Measurements from ENCODE around the gene CARD9. TPM values are rescaled to one million over a fixed set of nuclear protein-coding genes. Genes with fewer than 3 reads are reported as not detected.

Gene CARD9
- total RNA-seq, 1 donor from 2014 or later, result 1.4 TPM

DNA sequence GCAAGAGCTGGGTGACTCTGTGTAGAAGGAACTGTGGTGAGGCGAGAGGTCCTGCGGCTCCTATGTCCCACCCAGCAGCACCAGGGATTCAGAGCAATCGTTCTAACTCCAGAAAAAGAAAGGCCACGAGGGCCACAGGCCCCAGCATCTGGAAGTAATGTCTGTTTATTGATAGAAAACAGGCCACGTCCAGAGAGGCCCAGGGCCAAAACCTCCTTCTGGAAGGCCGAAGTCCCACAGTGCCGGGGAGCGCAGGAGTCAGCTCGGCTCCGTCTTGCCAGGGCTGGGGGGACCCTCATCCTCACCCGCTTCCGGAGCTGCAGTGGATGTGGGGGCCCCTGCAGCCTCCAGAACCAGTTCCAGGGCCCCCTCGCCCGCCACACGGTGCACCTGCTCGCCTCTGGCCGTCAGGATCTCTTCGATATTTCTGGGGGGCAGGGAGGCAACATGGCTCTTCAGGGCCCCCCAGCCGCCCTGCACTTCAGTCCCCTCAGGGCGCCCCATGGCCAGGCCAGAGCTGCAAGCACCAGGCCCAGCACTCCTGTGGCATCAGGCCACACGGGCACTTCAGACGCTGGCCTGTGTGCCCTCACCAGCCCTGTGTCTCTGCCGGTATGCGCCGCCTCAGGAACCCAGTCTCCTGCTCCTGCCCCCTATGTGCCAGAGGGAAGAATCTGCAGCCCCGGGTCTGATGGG, 11.6 kb downstream of the CARD9 start:
- Mint-ChIP-seq H3K9me3 (no peaks in the 10 kb centered on the region), H3K4me3 (peak overlapping the region; percentile 91), H3K27ac (ENCODE audit: unreplicated experiment) (no peak overlapping the region), H3K36me3 (ENCODE audit: low read depth) (no peaks in the 10 kb centered on the region), H3K4me1 (peaks cover 5% of the 10 kb centered on the region), H3K27me3 (ENCODE audit: low read depth) (peaks cover 6% of the 10 kb centered on the region)
- TF ChIP-seq, protein P1, sequence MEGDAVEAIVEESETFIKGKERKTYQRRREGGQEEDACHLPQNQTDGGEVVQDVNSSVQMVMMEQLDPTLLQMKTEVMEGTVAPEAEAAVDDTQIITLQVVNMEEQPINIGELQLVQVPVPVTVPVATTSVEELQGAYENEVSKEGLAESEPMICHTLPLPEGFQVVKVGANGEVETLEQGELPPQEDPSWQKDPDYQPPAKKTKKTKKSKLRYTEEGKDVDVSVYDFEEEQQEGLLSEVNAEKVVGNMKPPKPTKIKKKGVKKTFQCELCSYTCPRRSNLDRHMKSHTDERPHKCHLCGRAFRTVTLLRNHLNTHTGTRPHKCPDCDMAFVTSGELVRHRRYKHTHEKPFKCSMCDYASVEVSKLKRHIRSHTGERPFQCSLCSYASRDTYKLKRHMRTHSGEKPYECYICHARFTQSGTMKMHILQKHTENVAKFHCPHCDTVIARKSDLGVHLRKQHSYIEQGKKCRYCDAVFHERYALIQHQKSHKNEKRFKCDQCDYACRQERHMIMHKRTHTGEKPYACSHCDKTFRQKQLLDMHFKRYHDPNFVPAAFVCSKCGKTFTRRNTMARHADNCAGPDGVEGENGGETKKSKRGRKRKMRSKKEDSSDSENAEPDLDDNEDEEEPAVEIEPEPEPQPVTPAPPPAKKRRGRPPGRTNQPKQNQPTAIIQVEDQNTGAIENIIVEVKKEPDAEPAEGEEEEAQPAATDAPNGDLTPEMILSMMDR (conservative IDR thresholded peaks at IDR 0.05), result no peak
- no peak for DNase-seq (ENCODE audit: low read depth, low spot score)

DNA sequence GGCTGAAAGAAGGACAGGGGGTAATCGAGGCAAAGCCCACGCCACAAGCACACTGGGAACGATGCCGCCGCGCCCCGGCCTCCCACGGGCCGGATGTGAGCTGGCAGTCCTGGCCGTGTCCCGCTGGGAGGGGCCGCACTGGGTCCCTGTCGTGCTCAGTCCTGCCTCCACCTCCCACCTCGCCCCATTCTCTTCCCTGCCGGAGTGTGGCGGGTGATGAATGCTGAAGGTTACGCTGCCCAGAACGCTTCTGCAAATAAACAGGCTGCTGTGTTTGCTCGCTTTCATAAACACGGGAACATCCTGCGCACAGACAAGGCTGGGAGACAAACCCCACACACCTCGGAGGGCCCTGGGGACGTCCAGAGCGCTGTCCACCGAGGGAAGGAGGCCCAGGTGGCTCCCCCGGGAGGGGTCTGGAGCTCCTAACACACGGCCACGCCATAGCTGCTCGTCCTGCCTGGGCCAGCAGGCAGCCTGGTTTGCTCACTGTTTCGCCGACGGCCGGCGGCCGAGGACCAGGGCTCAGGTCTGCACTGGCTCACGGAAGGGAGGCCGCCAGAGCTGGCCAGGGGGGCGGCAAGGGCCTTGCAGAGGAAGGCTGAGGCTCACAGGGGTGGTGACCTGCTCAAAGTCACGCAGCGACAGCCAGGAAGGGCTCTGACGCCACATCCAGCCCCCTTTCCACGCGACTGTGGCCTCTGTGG, 12.3 kb downstream of the CARD9 start:
- Mint-ChIP-seq H3K9me3 (no peaks in the 10 kb centered on the region), H3K27me3 (ENCODE audit: low read depth) (peaks cover 6% of the 10 kb centered on the region), H3K4me3 (peak overlapping the region; percentile 76), H3K27ac (ENCODE audit: unreplicated experiment) (no peak overlapping the region), H3K4me1 (peaks cover 5% of the 10 kb centered on the region), H3K36me3 (ENCODE audit: low read depth) (no peaks in the 10 kb centered on the region)
- DNase-seq (ENCODE audit: low read depth, low spot score), result no peak
- TF ChIP-seq, protein P1 (conservative IDR thresholded peaks at IDR 0.05), result no peak

DNA sequence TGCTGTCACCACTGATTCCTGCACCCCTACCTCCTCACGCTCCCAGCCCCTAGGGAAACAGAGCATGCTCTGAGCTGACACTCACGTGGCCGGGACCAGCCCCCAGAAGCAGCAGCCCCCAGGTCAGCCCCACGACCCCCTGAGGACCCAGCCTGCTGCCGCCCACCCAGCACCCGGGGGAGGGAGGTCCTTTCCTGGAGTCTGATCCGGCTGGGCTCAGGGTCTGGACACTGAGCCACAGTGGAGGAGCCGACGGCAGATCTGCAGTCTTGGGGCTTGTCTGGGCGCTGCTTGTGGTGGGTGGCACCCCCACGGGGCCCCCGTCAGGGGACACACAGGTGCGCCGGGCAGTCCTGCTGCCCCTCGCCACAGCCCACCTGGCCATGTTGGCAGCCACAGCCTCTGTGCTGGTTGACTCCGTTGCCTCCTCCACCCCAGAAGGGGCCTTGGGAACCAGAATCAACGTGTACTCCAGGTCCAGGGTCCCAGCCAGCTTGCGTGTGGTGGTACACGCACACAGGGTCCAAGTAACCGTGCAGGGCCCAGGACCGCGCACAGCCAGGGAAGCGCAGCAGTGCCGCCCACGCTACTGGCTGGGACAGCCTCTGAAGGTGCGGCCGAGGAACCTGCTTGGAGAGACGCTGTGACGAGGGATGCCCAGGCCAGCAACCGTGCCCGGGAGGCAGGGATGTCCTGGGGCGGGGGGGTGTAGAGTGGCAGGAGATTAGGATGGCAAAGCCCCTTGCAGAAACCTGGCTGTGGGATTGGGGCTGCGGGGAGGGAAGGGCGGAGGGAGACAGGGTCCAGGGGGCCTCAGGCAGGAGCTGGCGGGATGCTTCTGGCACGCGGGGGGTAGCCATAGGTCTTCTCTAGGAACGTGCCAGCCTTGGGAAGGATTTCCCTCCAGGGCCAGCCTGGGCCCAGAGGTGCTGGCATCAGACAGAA, 13.4 kb downstream of the CARD9 start:
- TF ChIP-seq, protein P1 (conservative IDR thresholded peaks at IDR 0.05), result no peak
- Mint-ChIP-seq H3K4me1 (peaks cover 5% of the 10 kb centered on the region), H3K9me3 (no peaks in the 10 kb centered on the region), H3K36me3 (ENCODE audit: low read depth) (no peaks in the 10 kb centered on the region), H3K27me3 (ENCODE audit: low read depth) (peaks cover 6% of the 10 kb centered on the region), H3K27ac (ENCODE audit: unreplicated experiment) (no peak overlapping the region), H3K4me3 (peak overlapping the region; percentile 76)
- no peak for DNase-seq (ENCODE audit: low read depth, low spot score)

DNA sequence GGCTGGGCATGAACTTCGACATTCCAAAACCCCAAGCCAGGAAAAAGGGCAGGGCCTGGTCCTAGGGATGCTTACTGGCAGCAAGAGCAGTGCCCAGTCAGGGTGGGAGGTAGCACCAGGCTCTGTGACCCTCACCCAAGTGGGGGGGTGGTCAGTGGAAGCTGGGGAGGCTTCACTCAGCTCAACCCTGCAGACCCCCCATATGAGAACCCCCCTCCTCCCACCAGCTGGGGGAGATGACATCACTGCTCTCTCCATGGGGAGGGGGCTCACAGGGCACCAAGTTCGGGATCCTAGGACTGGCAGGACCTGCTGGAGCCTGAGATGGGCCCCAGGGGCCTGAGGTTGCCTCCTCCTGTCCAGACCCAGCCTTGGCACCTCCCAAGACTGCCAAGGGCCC, 14.6 kb downstream of the CARD9 start:
- Mint-ChIP-seq H3K36me3 (ENCODE audit: low read depth) (no peaks in the 10 kb centered on the region), H3K4me1 (peaks cover 5% of the 10 kb centered on the region), H3K27me3 (ENCODE audit: low read depth) (peaks cover 6% of the 10 kb centered on the region), H3K9me3 (no peaks in the 10 kb centered on the region), H3K4me3 (no peak overlapping the region), H3K27ac (ENCODE audit: unreplicated experiment) (no peak overlapping the region)
- no peak for DNase-seq (ENCODE audit: low read depth, low spot score)
- TF ChIP-seq, protein P1 (conservative IDR thresholded peaks at IDR 0.05), result no peak

DNA sequence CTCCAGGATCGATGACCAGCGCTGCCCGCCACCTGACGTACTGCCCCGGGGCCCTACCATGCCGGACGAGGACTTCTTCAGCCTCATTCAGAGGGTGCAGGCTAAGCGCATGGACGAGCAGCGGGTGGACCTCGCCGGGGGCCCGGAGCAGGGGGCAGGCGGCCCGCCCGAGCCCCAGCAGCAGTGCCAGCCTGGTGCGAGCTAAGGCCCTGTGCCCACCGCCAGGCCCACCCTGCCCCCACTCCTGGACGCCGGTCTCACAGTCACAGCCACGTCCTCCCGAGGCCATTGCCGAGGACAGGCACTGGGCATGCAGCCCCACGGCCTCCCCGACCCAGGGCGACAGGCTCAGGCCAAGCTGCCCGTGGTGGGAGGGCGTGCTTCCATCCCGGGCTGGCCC, 15.5 kb downstream of the CARD9 start:
- peaks cover 5% of the 10 kb centered on the region for H3K4me1 Mint-ChIP-seq
- H3K27ac Mint-ChIP-seq (ENCODE audit: unreplicated experiment), result no peak overlapping the region
- DNase-seq (ENCODE audit: low read depth, low spot score), result no peak
- no peak overlapping the region for H3K4me3 Mint-ChIP-seq
- H3K36me3 Mint-ChIP-seq (ENCODE audit: low read depth), result no peaks in the 10 kb centered on the region
- H3K27me3 Mint-ChIP-seq (ENCODE audit: low read depth), result peaks cover 6% of the 10 kb centered on the region
- H3K9me3 Mint-ChIP-seq, result no peaks in the 10 kb centered on the region
- TF ChIP-seq, protein P1 (conservative IDR thresholded peaks at IDR 0.05), result no peak
